SU-DHL-6 (cell line): ENCODE measurements around the gene PITX3.

Source experiments
- EZH2phosphoT487 ChIP-seq: fragments of 200-600 bp; sonication (generic), shearing (Covaris generic); conservative IDR thresholded peaks from 2 replicates; pipeline ENCODE4 v1.6.1; 2018; ENCODE audit warnings: mild to moderate bottlenecking, antibody characterized with exemption, low read length, moderate library complexity, mixed read lengths
- TF ChIP-seq, protein P1 (sequence below): fragments of 200-600 bp; sonication (generic); IDR thresholded peaks from one replicate; pipeline ENCODE4 v1.5.1; 2017; ENCODE audit warnings: antibody characterized with exemption, mild to moderate bottlenecking, low read length, moderate library complexity; ENCODE audit not compliant: insufficient read depth, poor library complexity, severe bottlenecking

- TF ChIP-seq, protein P1, sequence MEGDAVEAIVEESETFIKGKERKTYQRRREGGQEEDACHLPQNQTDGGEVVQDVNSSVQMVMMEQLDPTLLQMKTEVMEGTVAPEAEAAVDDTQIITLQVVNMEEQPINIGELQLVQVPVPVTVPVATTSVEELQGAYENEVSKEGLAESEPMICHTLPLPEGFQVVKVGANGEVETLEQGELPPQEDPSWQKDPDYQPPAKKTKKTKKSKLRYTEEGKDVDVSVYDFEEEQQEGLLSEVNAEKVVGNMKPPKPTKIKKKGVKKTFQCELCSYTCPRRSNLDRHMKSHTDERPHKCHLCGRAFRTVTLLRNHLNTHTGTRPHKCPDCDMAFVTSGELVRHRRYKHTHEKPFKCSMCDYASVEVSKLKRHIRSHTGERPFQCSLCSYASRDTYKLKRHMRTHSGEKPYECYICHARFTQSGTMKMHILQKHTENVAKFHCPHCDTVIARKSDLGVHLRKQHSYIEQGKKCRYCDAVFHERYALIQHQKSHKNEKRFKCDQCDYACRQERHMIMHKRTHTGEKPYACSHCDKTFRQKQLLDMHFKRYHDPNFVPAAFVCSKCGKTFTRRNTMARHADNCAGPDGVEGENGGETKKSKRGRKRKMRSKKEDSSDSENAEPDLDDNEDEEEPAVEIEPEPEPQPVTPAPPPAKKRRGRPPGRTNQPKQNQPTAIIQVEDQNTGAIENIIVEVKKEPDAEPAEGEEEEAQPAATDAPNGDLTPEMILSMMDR, result no peak
- no peak for TF ChIP-seq EZH2phosphoT487
Measured at GRCh38 chr10:102262744-102263370, 21.5 kb upstream of the PITX3 start.
